GM12873 (cell line): Measurements from ENCODE around the gene MRPL49.

Experiments used
- CTCF ChIP-seq: IDR thresholded peaks from 2 replicates; pipeline ENCODE4 v1.5.1; 2012; ENCODE audit warnings: low read depth, mild to moderate bottlenecking, moderate library complexity, low read length, control low read depth; ENCODE audit not compliant: insufficient read depth; ENCODE audit errors: missing control alignments

Gene MRPL49

GRCh38 chr11:65157336-65157735 is 35.2 kb downstream of the MRPL49 start:
- TF ChIP-seq CTCF = no peak

- no peak for TF ChIP-seq CTCF
Observed at GRCh38 chr11:65159012-65159411, 36.9 kb downstream of the MRPL49 start.

- no peak for TF ChIP-seq CTCF
Observed at GRCh38 chr11:65160643-65161042, 38.5 kb downstream of the MRPL49 start.

DNA sequence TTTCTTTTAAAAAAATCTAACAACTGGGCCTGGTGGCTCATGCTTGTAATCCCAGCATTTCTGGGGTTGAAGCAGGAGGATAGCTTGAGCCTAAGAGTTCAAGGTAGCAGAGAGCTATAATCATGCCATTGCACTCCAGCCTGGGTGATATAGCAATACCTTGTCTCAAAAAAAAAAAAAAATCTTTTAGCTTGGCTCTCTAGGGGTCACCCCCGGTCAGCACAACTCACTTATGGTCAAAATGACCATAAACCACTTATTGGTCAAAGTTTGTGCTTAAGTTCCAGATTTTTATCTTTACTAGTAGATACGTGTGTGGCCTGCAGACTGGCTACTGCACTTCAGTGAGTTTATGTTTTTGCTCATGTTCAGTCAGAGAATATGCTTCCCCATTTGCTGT is 41.6 kb downstream of the MRPL49 start:
- TF ChIP-seq CTCF = no peak

- no peak for TF ChIP-seq CTCF
Observed at GRCh38 chr11:65165410-65166317, 43.5 kb downstream of the MRPL49 start.

DNA sequence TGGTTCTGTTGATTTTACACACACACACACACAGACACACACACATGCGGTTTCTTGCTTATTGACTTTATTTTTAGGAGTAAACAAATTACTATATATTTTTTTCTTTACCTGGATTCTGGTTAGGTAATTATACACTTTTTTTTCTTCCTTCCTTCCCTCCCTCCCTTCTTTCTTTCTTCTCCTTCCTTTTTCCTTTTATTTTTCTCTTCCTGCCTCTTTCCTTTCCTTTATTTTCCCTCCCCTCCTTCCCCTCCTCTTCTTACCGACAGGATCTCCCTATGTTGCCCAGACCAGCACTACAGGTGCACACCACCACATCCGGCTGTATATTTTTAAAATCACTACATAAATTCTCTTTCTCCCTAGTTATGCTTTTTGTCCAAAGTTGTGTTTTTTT is 44.8 kb downstream of the MRPL49 start:
- TF ChIP-seq CTCF = no peak

DNA sequence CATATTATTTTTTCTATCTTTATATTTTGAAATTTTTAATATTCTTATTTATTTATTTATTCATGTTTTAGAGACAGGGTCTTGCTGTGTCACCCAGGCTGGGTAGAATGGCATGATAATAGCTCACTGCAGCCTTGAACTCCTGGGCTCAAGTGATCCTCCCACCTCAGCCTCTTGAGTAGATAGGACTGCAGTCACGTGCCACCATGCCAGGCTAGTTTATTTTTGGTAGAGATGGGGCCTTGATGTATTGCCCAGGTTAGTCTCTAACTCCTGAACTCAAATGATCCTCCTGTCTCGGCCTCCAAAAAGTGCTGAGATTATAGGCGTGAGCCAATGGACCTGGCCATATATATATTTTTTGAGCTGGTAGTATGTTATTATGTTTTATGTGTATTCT is 45.5 kb downstream of the MRPL49 start:
- TF ChIP-seq CTCF = no peak
